Measurements from ENCODE around the gene TBL3.

GRCh38 chr16:1968146-1968953, 3.5 kb upstream of the TBL3 start:
- no peak for TF ChIP-seq CTCF (IDR thresholded peaks at IDR 0.05)
- no peak for TF ChIP-seq ZFX (IDR thresholded peaks at IDR 0.05; ENCODE audit: borderline replicate concordance)
